HG03442 (cell line): ENCODE measurements around the gene KRTAP27-1.

ENCODE experiments used
- ATAC-seq: cut with Tn5 transposase; IDR thresholded peaks from one replicate; pipeline ENCODE4 v1.9.1; 2021; ENCODE audit warnings: mild to moderate bottlenecking, moderate library complexity; ENCODE audit not compliant: unreplicated experiment

KRTAP27-1 gene

GRCh38 chr21:30337276-30337744 lies at the start of gene KRTAP27-1:
Gene KRTAP27-1 (minus strand): TSS chr21:30337694. CDS start chr21:30337668, 26 bp downstream.
- no peak for ATAC-seq

- ATAC-seq, result no peak
Measured at GRCh38 chr21:30382201-30382600, 44.7 kb upstream of the KRTAP27-1 start.

- no peak for ATAC-seq
Measured at GRCh38 chr21:30372139-30372770, 34.8 kb upstream of the KRTAP27-1 start, which contains the start of gene KRTAP13-2. Gene KRTAP13-2 (minus strand): TSS chr21:30372271. CDS start chr21:30372213, 58 bp downstream.

GRCh38 chr21:30355906-30356305 lies 18.4 kb upstream of the KRTAP27-1 start:
- no peak for ATAC-seq

GRCh38 chr21:30354308-30355005 lies 17.0 kb upstream of the KRTAP27-1 start:
- ATAC-seq, result no peak

- no peak for ATAC-seq
Measured at GRCh38 chr21:30351534-30351933, 14.0 kb upstream of the KRTAP27-1 start.

- ATAC-seq, result no peak
Measured at GRCh38 chr21:30349572-30349971, 12.1 kb upstream of the KRTAP27-1 start.

- ATAC-seq, result no peak
Measured at GRCh38 chr21:30348506-30348905, 11.0 kb upstream of the KRTAP27-1 start, which contains the start of gene KRTAP23-1. Gene KRTAP23-1 (minus strand): TSS chr21:30348606. CDS start chr21:30348606, 0 bp downstream.

- ATAC-seq, result no peak
Measured at GRCh38 chr21:30345014-30345413, 7.5 kb upstream of the KRTAP27-1 start.

GRCh38 chr21:30340714-30341573 lies 3.5 kb upstream of the KRTAP27-1 start:
- no peak for ATAC-seq

- ATAC-seq, result no peak
Measured at GRCh38 chr21:30338717-30339116, 1.2 kb upstream of the KRTAP27-1 start.

- ATAC-seq, result no peak
Measured at GRCh38 chr21:30337772-30338171, 278 bp upstream of the KRTAP27-1 start.

GRCh38 chr21:30336596-30336995 lies 898 bp downstream of the KRTAP27-1 start:
- no peak for ATAC-seq

GRCh38 chr21:30333736-30334135 lies 3.8 kb downstream of the KRTAP27-1 start:
- ATAC-seq, result no peak

GRCh38 chr21:30332681-30333080 lies 4.8 kb downstream of the KRTAP27-1 start:
- ATAC-seq, result no peak

- no peak for ATAC-seq
Measured at GRCh38 chr21:30329203-30329875, 8.2 kb downstream of the KRTAP27-1 start.

- ATAC-seq, result no peak
Measured at GRCh38 chr21:30326390-30326789, 11.1 kb downstream of the KRTAP27-1 start.

- no peak for ATAC-seq
Measured at GRCh38 chr21:30320215-30320614, 17.3 kb downstream of the KRTAP27-1 start, which contains the start of gene KRTAP26-1. Gene KRTAP26-1 (minus strand): TSS chr21:30320315. CDS start chr21:30320035, 280 bp downstream.

GRCh38 chr21:30315701-30316100 lies 21.8 kb downstream of the KRTAP27-1 start:
- ATAC-seq, result no peak

- no peak for ATAC-seq
Measured at GRCh38 chr21:30306884-30307283, 30.6 kb downstream of the KRTAP27-1 start.
